GM23248 (cell line): ENCODE data around the gene WLS.

Experiments used
- EZH2 ChIP-seq: fragments of 200-600 bp; sonication (generic); IDR thresholded peaks from 2 replicates; pipeline ENCODE4 v1.6.1; 2018; ENCODE audit warnings: antibody characterized with exemption, mild to moderate bottlenecking; ENCODE audit not compliant: insufficient read depth, poor library complexity, severe bottlenecking
- EZH2phosphoT487 ChIP-seq: fragments of 200-600 bp; sonication (generic); IDR thresholded peaks from 2 replicates; pipeline ENCODE4 v1.6.1; 2018; ENCODE audit warnings: antibody characterized with exemption, moderate library complexity, mild to moderate bottlenecking, low read depth; ENCODE audit not compliant: insufficient read depth

DNA sequence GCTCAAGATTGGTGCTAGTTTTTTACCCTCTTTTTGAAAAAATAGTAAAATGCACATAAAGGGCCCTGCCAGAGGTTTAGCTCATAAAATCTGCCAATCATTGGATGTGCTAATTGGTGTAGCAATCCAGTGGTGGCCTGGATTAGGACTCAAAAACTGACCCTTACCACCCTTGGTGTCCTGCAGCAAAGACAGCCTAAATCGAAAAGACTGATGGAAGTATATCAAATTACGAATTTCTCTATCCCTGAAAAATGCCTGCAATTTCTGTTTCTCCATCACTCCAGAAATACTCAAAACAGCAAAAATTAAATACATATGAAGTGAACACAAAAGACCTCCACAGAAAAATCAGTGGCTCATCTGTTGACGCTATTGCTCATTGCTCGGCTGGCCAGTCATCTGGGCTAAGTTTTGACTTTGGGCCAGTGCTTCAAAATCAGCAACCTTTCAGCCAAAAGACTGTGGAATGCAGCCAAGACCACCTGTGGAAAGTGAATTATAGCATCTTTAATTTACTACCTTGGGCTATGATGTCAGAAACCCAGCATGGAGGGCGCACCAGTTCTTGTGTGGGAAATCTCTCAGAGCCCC lies 30.0 kb downstream of the WLS start:
- no peak for TF ChIP-seq EZH2
- no peak for TF ChIP-seq EZH2phosphoT487
